CD4-positive, alpha-beta T cell treated with Interleukin-10 for 1 hour (primary cell): ENCODE results near the gene SLC26A9.
"Not testable (repeated sequence)": the region's sequence is repeated elsewhere in the genome, so short reads cannot be mapped to it uniquely, and the experiment has no call there.

Experiments used
- DNase-seq: peaks from one replicate; pipeline ENCODE4 v3.0.0-alpha.2; 2020

The SLC26A9 gene

GRCh38 chr1:205925736-205926135 is 17.5 kb downstream of the SLC26A9 start:
- DNase-seq: no peak

DNA sequence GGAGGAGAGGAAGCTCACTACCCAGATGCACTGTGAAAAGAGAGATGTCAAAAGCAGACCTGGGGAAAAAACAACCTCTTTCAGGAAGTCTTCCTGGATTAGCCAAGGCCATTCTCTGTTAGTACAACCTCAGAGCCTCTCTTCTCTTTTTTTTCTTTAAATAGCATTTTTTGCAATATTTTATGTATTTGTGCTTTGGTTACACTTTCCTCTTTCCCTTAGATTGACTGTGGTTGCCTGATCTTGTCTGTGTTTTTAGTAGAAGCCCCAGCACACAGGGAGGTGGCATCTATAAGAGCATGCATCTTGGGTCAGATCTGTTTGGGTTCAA is 18.8 kb downstream of the SLC26A9 start:
- no peak for DNase-seq

DNA sequence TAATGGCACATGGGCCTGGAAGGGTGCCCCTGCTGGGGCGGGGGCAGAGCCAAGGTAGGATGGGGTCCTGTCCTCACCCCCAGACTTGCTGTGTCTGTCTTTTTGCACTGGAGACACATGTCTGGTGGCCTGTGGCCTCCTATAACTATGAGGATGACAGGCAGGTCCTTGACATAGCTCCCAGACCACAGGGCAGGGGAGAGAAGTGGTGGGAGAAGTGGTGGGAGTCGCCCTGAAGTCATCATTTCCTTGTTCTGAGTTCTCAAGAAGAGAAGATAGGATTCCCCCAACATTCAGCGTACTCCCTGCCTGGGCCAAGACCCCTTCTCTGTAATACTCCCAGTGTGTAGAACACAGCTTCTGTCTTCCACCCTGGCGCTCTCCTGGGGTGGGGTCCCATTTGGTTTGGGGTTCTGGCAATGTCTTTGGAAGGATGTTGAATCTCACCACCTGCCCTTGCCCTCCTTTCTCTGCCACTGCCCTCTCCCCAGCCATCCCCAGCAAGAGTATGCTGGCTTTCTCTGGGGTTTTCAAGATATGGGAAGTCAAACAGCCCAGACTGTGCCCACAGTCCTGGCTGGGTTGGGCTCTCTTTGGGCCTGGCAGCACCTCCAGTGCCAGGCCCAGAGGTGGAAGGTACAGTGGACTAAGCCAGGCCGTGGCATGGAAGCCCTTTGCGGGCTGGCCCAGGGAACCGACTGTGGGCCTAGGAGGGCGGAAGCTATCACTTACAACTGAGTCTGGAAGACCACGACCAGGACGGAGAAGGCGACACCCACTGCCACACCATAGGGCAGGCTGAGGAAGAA is 19.4 kb downstream of the SLC26A9 start:
- DNase-seq: no peak

GRCh38 chr1:205922806-205923205 is 20.4 kb downstream of the SLC26A9 start:
- DNase-seq: no peak

DNA sequence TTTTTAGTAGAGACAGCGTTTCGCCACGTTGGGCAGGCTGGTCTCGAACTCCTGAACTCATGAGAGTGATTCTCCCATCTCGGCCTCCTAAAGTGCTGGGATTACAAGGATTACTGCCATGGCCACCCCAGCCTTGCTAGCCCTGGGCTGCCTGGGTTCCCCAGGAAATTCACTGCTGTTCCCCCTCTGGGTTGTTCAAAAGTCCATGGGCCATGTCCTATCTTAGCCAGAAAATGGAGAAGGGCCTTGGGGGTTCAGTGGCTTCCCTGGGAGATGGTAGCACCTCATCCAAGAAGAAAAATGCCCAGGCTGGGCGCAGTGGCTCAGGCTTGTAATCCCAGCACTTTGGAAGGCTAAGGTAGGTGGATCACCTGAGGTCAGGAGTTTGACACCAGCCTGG is 20.9 kb downstream of the SLC26A9 start:
- no peak for DNase-seq

DNA sequence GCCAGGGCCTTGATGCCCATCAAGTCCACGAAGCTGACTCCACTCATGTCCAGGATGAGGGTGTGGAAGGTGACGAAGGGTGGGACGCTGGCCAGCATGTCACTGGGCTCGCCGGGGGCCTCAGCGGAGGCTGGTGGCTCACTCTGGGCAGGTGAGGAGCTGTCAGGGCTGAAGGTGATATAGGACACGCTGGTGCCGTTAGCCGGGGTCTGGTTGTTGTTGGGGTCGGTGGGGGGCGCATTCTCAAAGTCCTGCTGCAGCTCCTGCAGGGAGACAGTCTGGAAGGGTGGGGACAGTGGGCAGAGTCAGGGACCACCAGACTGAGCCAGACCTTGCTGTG is 21.7 kb downstream of the SLC26A9 start:
- no peak for DNase-seq

GRCh38 chr1:205920861-205921569 is 22.2 kb downstream of the SLC26A9 start:
- DNase-seq: no peak

DNA sequence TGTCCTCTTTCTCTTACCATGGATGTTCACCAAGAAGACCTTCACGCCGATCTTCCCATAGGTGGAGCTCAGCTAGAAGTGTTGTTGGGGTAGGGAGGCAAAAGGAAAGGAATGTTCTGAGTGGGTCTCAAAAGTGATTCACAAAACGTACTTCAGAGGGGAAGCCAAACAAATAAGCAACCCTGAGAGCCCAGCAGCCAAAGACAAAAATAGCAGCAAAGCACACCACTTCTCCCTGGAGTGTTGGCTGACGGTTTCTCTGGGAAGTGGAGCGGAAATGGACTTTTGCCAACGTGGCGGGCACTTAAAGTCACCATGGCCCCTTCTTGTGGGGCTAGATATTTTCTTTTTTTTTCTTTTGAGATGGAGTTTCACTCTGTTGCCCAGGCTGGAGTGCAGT is 23.1 kb downstream of the SLC26A9 start:
- no peak for DNase-seq

DNA sequence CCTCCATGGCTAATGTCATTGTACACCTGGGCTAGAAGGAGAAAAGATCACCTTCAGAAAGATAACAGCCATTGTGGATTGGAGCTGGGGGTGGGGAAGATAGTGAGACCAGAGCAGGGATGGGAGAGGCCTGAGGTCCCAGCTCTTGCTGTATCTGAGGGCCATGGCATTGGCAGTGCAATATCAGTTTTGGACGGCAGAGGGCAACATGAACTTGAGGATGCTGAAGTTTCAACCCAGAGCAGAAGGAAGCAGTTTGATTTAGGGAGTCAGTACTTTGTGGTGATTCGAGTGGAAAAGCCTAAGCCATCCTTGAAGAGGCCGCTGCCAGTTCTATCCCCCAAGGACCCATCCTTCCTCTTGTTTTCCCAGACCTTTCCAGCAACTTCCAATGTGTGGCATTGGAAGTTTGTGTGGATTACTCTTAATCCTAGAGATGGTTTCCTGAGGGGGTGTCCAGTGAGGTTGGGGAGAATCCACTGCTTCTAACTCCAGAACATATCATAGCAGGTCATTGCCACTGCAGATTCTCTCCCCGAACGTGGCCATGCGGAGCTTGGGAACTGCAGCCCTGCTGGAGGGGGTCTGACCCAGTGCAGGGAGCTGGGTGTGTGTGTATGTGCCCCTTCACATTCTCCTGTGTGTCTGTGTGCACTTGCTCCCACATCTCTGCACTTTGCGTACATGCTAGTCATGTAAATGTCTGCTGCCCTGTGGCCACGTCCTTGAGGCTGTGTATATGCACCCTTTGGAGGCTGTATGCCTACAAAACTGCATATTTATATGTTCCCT is 24.1 kb downstream of the SLC26A9 start:
- peak; percentile 66 for DNase-seq

DNA sequence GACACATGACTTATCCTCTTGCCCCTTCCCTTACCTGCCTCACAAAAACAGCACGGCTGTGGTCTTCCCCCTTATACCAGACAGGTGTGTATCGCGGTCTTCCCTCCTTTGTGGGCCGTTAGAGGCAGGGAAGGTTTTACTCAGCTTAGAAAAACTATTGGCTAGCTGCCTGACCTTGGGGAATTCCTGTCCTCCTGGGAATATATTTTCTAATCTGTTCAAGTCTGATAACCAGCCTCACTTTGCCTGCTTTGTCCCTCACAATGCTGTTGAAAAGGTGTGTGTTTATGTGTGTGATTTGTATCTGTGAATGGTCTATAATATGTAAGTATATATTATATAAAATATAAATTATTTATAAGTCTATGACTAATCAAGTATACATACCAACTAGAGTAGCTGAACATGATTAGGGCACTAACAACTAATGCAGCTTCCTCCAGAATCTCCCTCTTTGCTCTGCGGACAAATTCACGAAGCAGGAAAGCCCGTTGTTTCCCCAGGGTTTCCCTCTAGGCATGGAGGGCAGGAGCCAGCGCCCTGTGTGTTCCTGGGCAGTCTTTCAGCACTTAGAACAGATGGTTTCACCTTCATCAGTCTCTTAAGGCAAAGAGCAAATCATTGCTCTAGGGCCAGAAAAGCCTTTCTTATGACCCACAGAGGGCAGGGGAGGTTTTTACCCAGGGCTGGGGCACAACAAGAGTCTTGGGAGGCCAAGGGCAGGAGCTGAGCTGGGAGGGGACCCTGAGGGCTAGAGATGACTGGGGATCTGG is 25.6 kb downstream of the SLC26A9 start:
- DNase-seq: no peak

DNA sequence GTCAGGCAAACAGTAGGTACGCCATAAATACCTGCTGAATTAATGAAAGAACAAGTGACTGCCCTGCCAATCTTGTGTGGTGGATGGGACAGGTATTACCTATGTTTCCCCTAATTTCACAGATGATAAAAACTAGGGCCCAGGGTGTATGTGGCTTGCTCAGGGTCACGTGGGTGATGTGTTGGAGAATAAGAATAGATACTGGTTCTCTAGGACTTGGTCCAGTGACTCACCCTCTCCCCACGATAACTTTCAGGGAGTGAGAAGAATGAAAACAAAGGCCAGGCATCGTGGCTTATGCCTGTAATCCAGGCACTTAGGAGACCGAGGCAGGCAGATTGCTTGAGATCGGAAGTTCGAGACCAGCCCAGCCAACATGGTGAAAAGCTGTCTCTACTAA is 26.7 kb downstream of the SLC26A9 start:
- DNase-seq: no peak

GRCh38 chr1:205915354-205915990 is 27.8 kb downstream of the SLC26A9 start:
- DNase-seq: no peak

DNA sequence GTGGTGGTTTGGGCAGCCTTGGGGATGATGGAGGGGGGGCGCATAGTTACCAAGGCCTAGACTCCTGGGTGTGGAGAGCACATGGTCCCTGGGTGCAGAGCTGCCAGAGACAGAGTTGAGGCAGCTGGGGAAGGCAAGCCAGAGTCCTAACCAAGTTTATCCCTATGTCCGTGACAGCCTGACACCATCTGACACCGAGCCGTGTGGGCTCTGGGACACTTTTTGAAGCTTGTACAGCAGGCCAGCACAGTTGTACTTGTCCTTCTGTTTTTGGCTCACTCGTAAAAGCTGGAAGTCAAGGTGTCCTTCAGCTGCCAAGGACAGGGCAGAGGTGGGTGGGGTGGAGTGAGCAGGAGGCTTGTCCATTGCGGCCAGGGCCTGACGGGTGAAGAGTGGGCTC is 28.5 kb downstream of the SLC26A9 start:
- DNase-seq: no peak

GRCh38 chr1:205914155-205914507 is 29.1 kb downstream of the SLC26A9 start:
- DNase-seq: no peak

DNA sequence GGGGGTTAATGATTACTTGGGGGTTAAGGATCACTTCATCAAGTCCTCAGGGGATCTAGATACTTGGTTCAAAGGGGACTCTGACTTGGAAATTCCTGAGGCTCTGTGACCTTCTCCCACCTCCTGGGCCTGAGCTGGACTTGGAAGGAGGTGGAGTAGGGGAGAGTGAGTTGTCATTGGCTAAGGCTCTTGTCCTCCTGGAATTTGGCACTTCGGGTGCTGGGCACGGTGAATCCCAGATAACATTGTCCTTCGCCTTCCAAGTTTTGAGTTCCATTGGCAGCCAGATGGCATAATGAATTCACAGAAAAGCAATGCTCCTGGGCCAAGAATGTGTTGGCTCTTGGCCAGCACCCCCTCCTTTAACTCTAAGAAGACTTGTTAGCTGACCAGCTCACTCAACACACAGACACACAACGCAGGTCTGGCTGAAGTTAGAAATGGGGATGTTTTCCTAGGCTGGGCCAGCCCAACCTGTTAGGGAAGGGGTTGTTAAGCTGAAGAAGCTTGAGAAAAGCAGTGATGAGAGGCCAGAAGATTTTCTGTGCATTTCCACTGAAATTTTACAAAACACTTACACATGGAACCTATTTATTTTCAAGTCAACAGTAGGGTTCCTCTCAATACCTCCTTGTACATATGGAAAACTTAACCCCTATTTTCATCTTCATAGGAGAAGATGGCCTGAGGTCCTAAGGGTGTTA is 29.7 kb downstream of the SLC26A9 start:
- DNase-seq: no peak

DNA sequence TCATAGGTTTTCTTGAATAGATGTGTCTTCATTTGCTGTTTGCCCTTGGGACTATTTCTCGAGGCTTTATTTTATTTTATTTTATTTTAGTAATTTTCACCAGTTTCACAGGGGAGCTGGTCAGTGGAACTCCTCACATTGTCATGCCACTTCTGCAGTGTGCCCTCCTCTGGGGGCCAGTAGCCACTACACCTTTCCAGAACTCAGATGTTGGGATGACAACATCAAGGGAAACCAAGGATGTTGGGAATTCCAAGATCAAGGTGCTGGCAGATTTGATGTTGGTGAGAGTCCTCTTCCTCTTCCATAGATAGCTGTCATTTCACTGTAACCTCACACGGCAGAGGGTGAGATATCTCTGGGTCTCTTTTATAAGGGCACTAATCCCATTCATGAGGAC is 35.5 kb downstream of the SLC26A9 start:
- no peak for DNase-seq

DNA sequence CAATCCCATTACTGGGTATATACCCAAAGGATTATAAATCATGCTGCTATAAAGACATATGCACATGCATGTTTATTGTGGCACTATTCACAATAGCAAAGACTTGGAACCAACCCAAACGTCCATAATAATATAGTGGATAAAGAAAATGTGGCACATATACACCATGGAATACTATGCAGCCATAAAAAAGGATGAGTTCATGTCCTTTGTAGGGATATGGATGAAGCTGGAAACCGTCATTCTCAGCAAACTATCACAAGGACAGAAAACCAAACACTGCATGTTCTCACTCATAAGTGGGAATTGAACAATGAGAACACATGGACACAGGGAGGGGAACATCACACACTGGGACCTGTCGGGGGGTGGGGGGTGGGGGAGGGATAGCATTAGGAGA is 38.2 kb downstream of the SLC26A9 start:
- not testable (repeated sequence) for DNase-seq

DNA sequence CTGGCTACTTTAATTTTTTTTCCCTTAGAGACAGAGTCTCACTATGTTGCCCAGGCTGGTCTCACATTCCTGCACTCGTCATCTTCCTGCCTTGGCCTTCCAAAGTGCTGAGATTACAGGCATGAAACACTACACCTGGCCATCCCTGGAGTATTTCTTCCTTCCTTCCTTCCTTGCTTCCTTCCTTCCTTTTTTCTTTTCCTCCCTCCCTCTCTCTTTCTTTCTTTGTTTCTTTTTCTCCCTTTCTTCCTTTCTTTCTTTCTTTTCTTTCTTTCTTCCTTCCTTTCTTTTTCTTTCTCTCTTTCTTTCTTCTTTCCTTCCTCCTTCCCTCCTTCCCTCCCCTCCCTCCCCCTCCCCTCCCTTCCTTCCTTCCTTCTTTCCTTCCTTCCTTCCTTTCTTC is 46.9 kb downstream of the SLC26A9 start:
- DNase-seq: no peak

DNA sequence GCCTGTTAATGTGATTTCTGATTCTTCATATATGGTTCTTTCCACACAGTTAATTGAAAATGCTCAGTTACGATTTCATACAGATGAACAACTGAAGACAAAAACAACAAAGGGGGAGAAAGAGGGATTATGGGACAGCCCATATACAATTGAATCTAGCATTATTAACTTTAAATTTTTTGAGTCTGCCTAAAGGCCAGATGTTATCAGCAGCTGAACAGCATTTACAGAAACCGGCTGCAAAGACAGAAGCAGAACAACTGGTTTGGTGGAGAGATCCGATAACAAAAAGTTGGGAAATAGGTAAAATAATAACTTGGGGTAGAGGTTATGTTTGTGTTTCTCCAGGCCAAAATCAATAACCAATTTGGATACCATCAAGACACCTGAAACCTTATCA is 49.1 kb downstream of the SLC26A9 start:
- not testable (repeated sequence) for DNase-seq

DNA sequence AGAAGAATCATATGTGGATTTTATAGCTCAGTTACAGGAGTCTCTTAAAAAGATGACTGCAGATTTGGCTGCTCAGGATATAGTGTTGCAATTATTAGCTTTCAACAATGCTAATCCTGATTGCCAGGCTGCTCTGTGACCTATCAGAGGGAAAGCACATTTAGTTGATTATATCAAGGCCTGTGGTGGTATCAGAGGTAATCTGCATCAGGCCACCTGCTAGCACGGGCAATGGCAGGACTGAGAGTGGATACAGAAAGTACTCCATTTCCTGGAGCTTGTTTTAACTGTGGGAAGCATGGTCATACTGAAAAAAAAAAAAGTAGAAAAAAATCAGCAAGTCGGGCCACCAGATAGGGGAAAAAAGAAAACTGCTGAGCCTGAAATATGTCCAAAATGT is 51.1 kb downstream of the SLC26A9 start:
- not testable (repeated sequence) for DNase-seq

GRCh38 chr1:205891481-205891880 is 51.8 kb downstream of the SLC26A9 start:
- not testable (repeated sequence) for DNase-seq

DNA sequence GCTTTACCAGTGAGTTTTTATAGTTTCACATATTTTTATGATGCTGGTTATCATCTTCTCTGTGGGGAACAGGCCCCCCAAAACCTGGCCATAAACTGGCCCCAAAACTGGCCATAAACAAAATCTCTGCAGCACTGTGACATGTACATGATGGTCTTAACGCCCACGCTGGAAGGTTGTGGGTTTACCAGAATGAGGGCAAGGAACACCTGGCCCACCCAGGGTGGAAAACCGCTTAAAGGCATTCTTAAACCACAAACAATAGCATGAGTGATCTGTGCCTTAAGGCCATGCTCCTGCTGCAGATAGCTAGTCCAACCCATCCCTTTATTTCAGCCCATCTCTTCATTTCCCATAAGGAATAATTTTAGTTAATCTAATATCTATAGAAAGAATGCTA is 52.6 kb downstream of the SLC26A9 start:
- not testable (repeated sequence) for DNase-seq
